Mesenchymal stem cell (in vitro differentiated cells and primary cell): Measurements from ENCODE around the gene KLHL29.

Experiments used
- DNase-seq: peaks from one replicate; pipeline ENCODE4 v3.0.0-alpha.2; 2013
- H2AFZ ChIP-seq: one replicate; pipeline ENCODE4 v1.6.1; 2013; ENCODE audit warnings: low read depth, mild to moderate bottlenecking, control low read depth, inconsistent platforms, low read length, moderate library complexity
- H2AK5ac ChIP-seq: 2 replicates; pipeline ENCODE4 v1.6.1; 2013; ENCODE audit warnings: low read length, moderate library complexity, mild to moderate bottlenecking, inconsistent platforms; ENCODE audit not compliant: severe bottlenecking
- H2BK120ac ChIP-seq: one replicate; pipeline ENCODE4 v1.6.1; 2013; ENCODE audit warnings: low read depth, mild to moderate bottlenecking, inconsistent platforms, low read length, moderate library complexity
- H2BK12ac ChIP-seq, 2 experiments: one replicate each; pipeline ENCODE4 v1.6.1; 2013; ENCODE audit warnings: inconsistent platforms in 2 of 2, low read length in 2 of 2, mild to moderate bottlenecking in 2 of 2, moderate library complexity in 2 of 2, control low read depth in 1 of 2
- H2BK15ac ChIP-seq: one replicate; pipeline ENCODE4 v1.6.1; 2013; ENCODE audit warnings: mild to moderate bottlenecking, low read depth, inconsistent platforms; ENCODE audit not compliant: poor library complexity, severe bottlenecking
- H2BK5ac ChIP-seq: 2 replicates; pipeline ENCODE4 v1.6.1; 2013; ENCODE audit warnings: low read depth, mild to moderate bottlenecking, low read length, control low read depth, inconsistent platforms; ENCODE audit not compliant: poor library complexity, severe bottlenecking
- H3K14ac ChIP-seq, 2 experiments: one replicate each; pipeline ENCODE4 v1.6.1; 2013; ENCODE audit warnings: inconsistent platforms in 2 of 2, low read length in 2 of 2, control low read depth in 1 of 2, mild to moderate bottlenecking in 1 of 2, moderate library complexity in 1 of 2
- H3K18ac ChIP-seq, 2 experiments: one replicate each; pipeline ENCODE4 v1.6.1; 2013; ENCODE audit warnings: inconsistent platforms in 2 of 2, low read length in 2 of 2, control low read depth in 1 of 2, low read depth in 1 of 2, mild to moderate bottlenecking in 1 of 2
- H3K23ac ChIP-seq, 2 experiments: one replicate each; pipeline ENCODE4 v1.6.1; 2013; ENCODE audit warnings: inconsistent platforms in 2 of 2, low read length in 2 of 2, mild to moderate bottlenecking in 2 of 2, moderate library complexity in 2 of 2, control low read depth in 1 of 2
- H3K27ac ChIP-seq: 2 replicates; pipeline ENCODE4 v1.5.1; 2013; ENCODE audit warnings: mild to moderate bottlenecking, moderate library complexity, low read length, control low read depth, inconsistent platforms; ENCODE audit not compliant: poor library complexity, severe bottlenecking
- H3K27me3 ChIP-seq, 2 experiments: 2 replicates each; pipeline versions ENCODE4 v1.6.1 to v1.7.0; 2013; ENCODE audit warnings: low read length in 2 of 2, mild to moderate bottlenecking in 2 of 2, moderate library complexity in 2 of 2, control low read depth in 1 of 2, inconsistent platforms in 1 of 2; ENCODE audit not compliant: control insufficient read depth in 1 of 2, insufficient read depth in 1 of 2
- H3K36me3 ChIP-seq, 2 experiments: 2 replicates each; pipeline versions ENCODE4 v1.6.1 to v1.7.0; 2013; ENCODE audit warnings: low read length in 2 of 2, control low read depth in 1 of 2, inconsistent platforms in 1 of 2, low read depth in 1 of 2, mild to moderate bottlenecking in 1 of 2; ENCODE audit not compliant: insufficient read depth in 2 of 2, control insufficient read depth in 1 of 2
- H3K4ac ChIP-seq, 2 experiments: one replicate each; pipeline ENCODE4 v1.6.1; 2013; ENCODE audit warnings: inconsistent platforms in 2 of 2, low read length in 2 of 2, mild to moderate bottlenecking in 2 of 2, moderate library complexity in 2 of 2, control low read depth in 1 of 2, low read depth in 1 of 2
- H3K4me1 ChIP-seq: 2 replicates; pipeline ENCODE4 v1.6.1; 2013; ENCODE audit warnings: low read depth, low read length, control low read depth; ENCODE audit not compliant: control insufficient read depth, insufficient read depth
- H3K4me2 ChIP-seq: 2 replicates; pipeline ENCODE4 v1.6.1; 2013; ENCODE audit warnings: low read length, mild to moderate bottlenecking, inconsistent platforms; ENCODE audit not compliant: poor library complexity, severe bottlenecking
- H3K4me3 ChIP-seq, 2 experiments: 2 replicates each; pipeline versions ENCODE4 v1.5.1 to v1.7.0; 2013; ENCODE audit warnings: low read length in 2 of 2, mild to moderate bottlenecking in 2 of 2, control low read depth in 1 of 2, low read depth in 1 of 2; ENCODE audit not compliant: insufficient read depth in 1 of 2
- H3K79me1 ChIP-seq: replicated peaks from 2 replicates; pipeline ENCODE4 v1.6.1; 2013; ENCODE audit warnings: mild to moderate bottlenecking, control low read depth, low read length, inconsistent platforms; ENCODE audit not compliant: poor library complexity, severe bottlenecking
- H3K9ac ChIP-seq: 2 replicates; pipeline ENCODE4 v1.7.0; 2013; ENCODE audit warnings: mild to moderate bottlenecking, low read length, moderate library complexity
- H3K9me3 ChIP-seq: 2 replicates; pipeline ENCODE4 v1.7.0; 2013; ENCODE audit warnings: mild to moderate bottlenecking, low read length; ENCODE audit not compliant: control insufficient read depth
- H4K8ac ChIP-seq: one replicate; pipeline ENCODE4 v1.6.1; 2013; ENCODE audit warnings: inconsistent platforms, mild to moderate bottlenecking, low read length, moderate library complexity
- H4K91ac ChIP-seq: one replicate; pipeline ENCODE4 v1.6.1; 2013; ENCODE audit warnings: mild to moderate bottlenecking, low read length, inconsistent platforms
- WGBS: methylation state at CpG from one replicate; pipeline ENCODE4 v1.1.7; 2013; ENCODE audit warnings: mixed read lengths; 5-methylcytosine and 5-hydroxymethylcytosine counted together

KLHL29 gene

DNA sequence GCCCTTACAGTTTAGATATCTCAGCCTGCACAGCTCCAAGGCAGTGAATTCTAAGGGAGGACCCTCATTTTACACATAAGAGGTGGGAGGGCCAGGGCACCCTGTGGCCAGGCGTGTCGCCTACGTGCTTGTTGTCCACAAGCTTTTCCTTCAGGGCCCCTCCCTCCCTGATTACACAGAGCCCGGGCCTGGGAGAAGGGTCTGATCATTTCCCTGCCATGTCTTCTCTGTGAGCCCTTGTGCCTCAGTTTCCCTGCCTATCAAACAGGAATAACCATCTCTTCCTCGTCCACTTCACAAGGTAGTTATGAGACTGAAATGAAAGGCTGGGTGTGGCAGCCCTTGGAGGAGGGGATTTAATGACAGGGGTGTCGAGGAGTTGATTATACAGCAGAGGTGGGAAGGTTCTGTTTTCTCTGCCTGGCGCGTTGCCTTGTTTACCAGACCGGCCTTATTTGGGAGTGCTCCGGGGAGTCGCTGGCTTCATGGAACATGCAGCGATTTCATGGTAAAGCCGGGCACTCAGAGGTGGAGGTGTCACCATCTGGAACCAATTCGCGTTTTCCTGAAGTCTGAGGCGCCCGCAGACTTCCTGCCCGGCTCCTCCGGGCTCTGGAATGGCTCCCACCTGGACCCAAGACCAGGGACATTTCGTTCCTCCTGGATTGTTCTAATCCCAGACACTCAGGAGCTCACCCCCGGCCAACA lies 208.9 kb downstream of the KLHL29 start:
- DNase-seq: no peak
- no peak overlapping the region for H2AFZ ChIP-seq
- no peak overlapping the region for H2BK120ac ChIP-seq
- H2BK15ac ChIP-seq: no peak overlapping the region
- H3K79me1 ChIP-seq: no peaks in the 10 kb centered on the region
- H3K14ac ChIP-seq: no peak overlapping the region
- H3K23ac ChIP-seq: no peak overlapping the region
- H3K9me3 ChIP-seq: no peaks in the 10 kb centered on the region
- no peak overlapping the region for H2BK12ac ChIP-seq
- no peak overlapping the region for H2AK5ac ChIP-seq
- no peak overlapping the region for H3K9ac ChIP-seq
- H3K36me3 ChIP-seq: peaks cover 0 to 7% of the 10 kb centered on the region in 2 experiments
- no peak overlapping the region for H2BK5ac ChIP-seq
- H3K4me1 ChIP-seq: peaks cover 16% of the 10 kb centered on the region
- WGBS: 89% methylated on average over 20 of the region's 21 CpGs
- no peak overlapping the region for H3K4me3 ChIP-seq
- H3K4ac ChIP-seq: no peak overlapping the region
- H3K4me2 ChIP-seq: no peak overlapping the region
- H3K27ac ChIP-seq: no peak overlapping the region
- H3K27me3 ChIP-seq: no peaks in the 10 kb centered on the region
- H4K91ac ChIP-seq: peak overlapping the region; percentile 43
- no peak overlapping the region for H4K8ac ChIP-seq
- no peak overlapping the region for H3K18ac ChIP-seq

DNA sequence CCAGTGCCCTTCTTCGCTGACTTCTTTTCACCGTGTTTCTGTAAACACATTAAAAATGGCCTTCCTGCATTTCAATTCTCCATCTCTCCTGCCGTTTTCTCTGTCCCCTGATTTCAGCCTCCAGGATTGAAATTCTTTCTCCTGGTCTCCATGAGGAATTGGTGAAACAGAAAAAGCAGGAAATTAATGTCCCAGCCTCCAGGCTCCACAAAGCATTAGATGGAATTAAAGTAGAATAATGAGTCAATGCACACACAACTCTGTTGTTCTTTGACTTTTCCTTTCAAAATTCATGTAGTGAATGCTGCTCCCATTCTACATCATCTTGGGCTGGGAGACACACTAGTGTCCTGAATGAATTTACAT lies 209.5 kb downstream of the KLHL29 start:
- WGBS: 71% methylated on average over 3 of the region's 3 CpGs

DNA sequence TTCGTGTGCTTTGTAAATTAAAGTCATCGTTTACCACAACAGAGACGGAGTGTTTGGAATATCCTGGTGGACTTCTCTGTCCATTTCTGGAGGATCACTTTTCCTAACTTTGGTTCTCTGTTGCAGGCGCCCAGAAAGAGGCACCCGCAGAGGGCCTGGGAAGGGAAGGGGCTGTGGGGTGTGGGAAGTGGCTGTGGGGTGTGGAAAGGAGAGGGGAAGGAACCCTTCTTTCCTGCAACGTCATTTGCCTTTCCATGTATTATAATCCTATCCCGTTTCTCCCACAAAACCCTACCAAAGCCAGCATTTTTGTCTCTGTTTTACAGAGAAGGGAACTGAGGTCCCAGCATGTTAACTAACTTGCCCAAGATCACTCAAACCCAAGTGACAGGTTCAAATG lies 210.0 kb downstream of the KLHL29 start:
- no peaks in the 10 kb centered on the region for H3K9me3 ChIP-seq
- peaks cover 16% of the 10 kb centered on the region for H3K4me1 ChIP-seq
- no peak overlapping the region for H2BK5ac ChIP-seq
- H2AK5ac ChIP-seq: no peak overlapping the region
- H3K4me2 ChIP-seq: no peak overlapping the region
- H3K9ac ChIP-seq: no peak overlapping the region
- no peak overlapping the region for H4K8ac ChIP-seq
- no peak overlapping the region for H2AFZ ChIP-seq
- H3K79me1 ChIP-seq: no peaks in the 10 kb centered on the region
- no peak overlapping the region for H3K27ac ChIP-seq
- no peak overlapping the region for H3K23ac ChIP-seq
- H3K27me3 ChIP-seq: no peaks in the 10 kb centered on the region
- 94% methylated on average over 6 of the region's 7 CpGs for WGBS
- H2BK15ac ChIP-seq: peak overlapping the region; percentile 44
- H3K4me3 ChIP-seq: no peak overlapping the region
- peak overlapping the region in 1 of 2 experiments; percentile 41 for H2BK12ac ChIP-seq
- H4K91ac ChIP-seq: no peak overlapping the region
- no peak for DNase-seq
- peaks cover 0 to 3% of the 10 kb centered on the region in 2 experiments for H3K36me3 ChIP-seq
- H3K18ac ChIP-seq: no peak overlapping the region
- no peak overlapping the region for H3K14ac ChIP-seq
- no peak overlapping the region for H2BK120ac ChIP-seq
- peak overlapping the region in 1 of 2 experiments; percentile 40 for H3K4ac ChIP-seq

More for the DNA sequence above, 209.5 kb downstream of the KLHL29 start:
- H2AK5ac ChIP-seq: no peak overlapping the region
- no peak overlapping the region for H3K4ac ChIP-seq
- H3K9ac ChIP-seq: no peak overlapping the region
- H3K14ac ChIP-seq: no peak overlapping the region
- H3K23ac ChIP-seq: no peak overlapping the region
- H3K18ac ChIP-seq: no peak overlapping the region
- peaks cover 0 to 3% of the 10 kb centered on the region in 2 experiments for H3K36me3 ChIP-seq
- H2AFZ ChIP-seq: no peak overlapping the region
- H2BK15ac ChIP-seq: no peak overlapping the region
- H2BK120ac ChIP-seq: no peak overlapping the region
- no peak overlapping the region for H2BK5ac ChIP-seq
- no peaks in the 10 kb centered on the region for H3K9me3 ChIP-seq
- H2BK12ac ChIP-seq: no peak overlapping the region
- no peak for DNase-seq
- no peaks in the 10 kb centered on the region for H3K79me1 ChIP-seq
- H3K27ac ChIP-seq: no peak overlapping the region
- no peak overlapping the region for H4K91ac ChIP-seq
- no peak overlapping the region for H3K4me3 ChIP-seq
- H3K4me2 ChIP-seq: no peak overlapping the region
- H3K27me3 ChIP-seq: no peaks in the 10 kb centered on the region
- no peak overlapping the region for H4K8ac ChIP-seq
- H3K4me1 ChIP-seq: peaks cover 16% of the 10 kb centered on the region

- Histone ChIP-seq H4K8ac (peak overlapping the region; percentile 77), H4K91ac (peak overlapping the region; percentile 56), H2AFZ (no peak overlapping the region), H3K36me3 (no peaks in the 10 kb centered on the region), H2BK5ac (no peak overlapping the region), H3K9ac (no peak overlapping the region), H3K4me1 (peaks cover 13% of the 10 kb centered on the region), H3K14ac (peak overlapping the region in 1 of 2 experiments; percentile 45), H3K9me3 (no peaks in the 10 kb centered on the region), H2BK120ac (no peak overlapping the region), H3K4me3 (no peak overlapping the region), H3K27ac (no peak overlapping the region), H3K27me3 (no peaks in the 10 kb centered on the region), H2AK5ac (no peak overlapping the region), H3K4me2 (no peak overlapping the region), H2BK15ac (no peak overlapping the region), H3K4ac (peak overlapping the region in 1 of 2 experiments; percentile 36), H3K18ac (peak overlapping the region in 1 of 2 experiments; percentile 9), H2BK12ac (peak overlapping the region in 1 of 2 experiments; percentile 41), H3K23ac (no peak overlapping the region), H3K79me1 (no peaks in the 10 kb centered on the region)
- DNase-seq: peak; percentile 62
- WGBS: 71% methylated on average over 13 of the region's 13 CpGs
Measured at GRCh38 chr2:23595601-23596251, 210.7 kb downstream of the KLHL29 start.
